ENCODE results near the gene PSORS1C2.
A peak's percentile ranks its signal among the peaks of the same experiment; 100 is the strongest.

The PSORS1C2 gene

DNA sequence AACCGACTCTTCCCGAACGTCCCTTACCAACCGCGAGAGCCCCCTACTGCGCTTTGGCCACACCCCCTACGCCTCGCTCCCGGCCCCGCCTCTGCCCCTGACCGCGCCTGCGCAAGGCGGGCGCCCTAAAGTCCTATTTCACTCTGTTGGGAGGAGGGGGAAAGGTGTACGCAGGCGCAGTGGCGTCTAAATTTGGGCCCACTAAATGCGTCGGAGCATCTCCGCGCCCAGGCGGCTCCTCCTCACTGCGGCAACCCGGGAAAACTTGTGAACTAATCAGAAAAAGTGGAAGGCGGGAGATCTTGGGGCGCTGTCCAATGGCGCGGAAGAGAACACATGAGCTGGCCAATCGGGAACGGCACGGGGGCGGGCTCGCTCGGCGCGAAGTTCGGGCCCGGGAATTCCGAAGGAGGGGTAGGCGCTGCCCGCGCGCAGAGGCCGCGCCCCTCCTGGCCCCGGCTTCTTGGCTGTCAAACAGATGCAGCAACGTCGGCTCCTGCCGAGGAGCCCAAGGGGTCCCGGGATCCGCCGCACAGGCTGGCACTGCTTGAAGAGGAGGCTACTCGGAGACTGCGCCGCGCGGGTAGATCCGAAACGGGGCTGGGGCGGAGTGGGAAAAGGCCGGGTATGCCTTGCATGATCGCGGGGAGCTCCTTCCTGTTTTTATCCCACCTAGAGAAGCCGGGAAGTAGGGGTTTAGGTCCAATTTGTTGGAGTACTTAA is 19.4 kb upstream of the PSORS1C2 start, which contains the start of gene TCF19:
TSS of gene TCF19 (plus strand) at position 450 of the 723 bp plus-strand sequence. CDS start 881 bp downstream, outside the sequence.
- DNase-seq (ENCODE audit: low read depth) = peak; percentile 97
- peak within 1 kb of the TSS; percentile 88 for H3K4me3 ChIP-seq (ENCODE audit: low read depth, low read length)
- TF ChIP-seq, protein P1, sequence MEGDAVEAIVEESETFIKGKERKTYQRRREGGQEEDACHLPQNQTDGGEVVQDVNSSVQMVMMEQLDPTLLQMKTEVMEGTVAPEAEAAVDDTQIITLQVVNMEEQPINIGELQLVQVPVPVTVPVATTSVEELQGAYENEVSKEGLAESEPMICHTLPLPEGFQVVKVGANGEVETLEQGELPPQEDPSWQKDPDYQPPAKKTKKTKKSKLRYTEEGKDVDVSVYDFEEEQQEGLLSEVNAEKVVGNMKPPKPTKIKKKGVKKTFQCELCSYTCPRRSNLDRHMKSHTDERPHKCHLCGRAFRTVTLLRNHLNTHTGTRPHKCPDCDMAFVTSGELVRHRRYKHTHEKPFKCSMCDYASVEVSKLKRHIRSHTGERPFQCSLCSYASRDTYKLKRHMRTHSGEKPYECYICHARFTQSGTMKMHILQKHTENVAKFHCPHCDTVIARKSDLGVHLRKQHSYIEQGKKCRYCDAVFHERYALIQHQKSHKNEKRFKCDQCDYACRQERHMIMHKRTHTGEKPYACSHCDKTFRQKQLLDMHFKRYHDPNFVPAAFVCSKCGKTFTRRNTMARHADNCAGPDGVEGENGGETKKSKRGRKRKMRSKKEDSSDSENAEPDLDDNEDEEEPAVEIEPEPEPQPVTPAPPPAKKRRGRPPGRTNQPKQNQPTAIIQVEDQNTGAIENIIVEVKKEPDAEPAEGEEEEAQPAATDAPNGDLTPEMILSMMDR (IDR thresholded peaks at IDR 0.05; ENCODE audit: control insufficient read depth, extremely low read depth, insufficient read depth) = no peak

DNA sequence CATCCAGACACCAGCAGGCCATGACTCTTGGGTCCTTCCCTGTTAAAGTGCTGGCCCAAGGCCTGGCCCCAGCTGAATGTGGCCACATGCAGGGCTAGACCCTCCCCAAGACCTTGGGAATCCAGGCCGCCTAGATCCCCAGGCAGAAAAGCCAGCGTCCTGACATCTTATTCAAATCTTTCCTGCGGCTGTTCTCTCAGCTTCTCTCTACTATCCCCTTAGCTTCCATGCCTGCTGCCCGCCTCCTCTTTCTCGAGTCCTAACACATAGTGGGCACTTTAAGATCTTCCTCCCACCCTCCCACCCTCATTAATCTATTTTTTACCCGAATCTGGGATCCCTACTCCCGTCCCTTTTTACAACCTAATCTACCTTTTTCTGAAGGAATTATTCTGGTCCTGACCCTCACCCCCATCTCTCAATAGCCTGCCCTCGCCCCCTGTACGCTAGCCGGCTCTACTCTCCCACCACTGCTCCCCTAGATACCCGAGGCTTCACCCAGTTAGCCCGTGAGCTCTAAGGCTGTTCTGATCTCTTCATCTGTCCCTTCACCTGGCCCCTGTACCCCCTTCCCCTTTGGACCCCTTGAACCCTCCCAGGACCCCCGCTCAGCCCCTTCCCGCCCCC is 18.8 kb upstream of the PSORS1C2 start, which contains the start of gene CCHCR1:
TSS of gene CCHCR1 (minus strand) at position 290 of the 627 bp plus-strand sequence. CDS start at position 88, 202 bp downstream.
- H3K4me3 ChIP-seq (ENCODE audit: low read depth, low read length) = peak within 1 kb of the TSS; percentile 88
- TF ChIP-seq, protein P1 (IDR thresholded peaks at IDR 0.05; ENCODE audit: control insufficient read depth, extremely low read depth, insufficient read depth) = no peak
- DNase-seq (ENCODE audit: low read depth) = no peak

DNA sequence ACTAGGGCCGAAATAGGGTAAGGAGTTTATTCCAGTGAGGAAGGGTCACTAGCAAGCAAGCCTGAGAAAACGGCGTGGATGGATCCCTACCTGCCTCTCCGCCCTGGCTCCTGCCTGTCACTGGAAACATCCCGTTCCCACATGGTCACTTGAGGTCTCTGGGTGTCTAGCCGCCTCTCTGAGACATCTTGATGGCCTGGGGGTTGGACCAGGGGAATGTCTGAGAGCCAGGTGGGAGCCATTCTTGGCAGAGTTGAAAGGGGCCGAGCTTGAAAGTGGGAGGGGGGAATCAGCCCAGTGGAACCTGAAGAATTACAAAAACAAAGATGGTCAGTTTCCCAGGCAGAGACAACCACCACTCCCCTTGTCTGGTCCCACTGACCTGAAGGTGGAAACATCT is 17.8 kb upstream of the PSORS1C2 start:
- no peak overlapping the region for H3K4me3 ChIP-seq (ENCODE audit: low read depth, low read length)
- DNase-seq (ENCODE audit: low read depth) = no peak
- TF ChIP-seq, protein P1 (IDR thresholded peaks at IDR 0.05; ENCODE audit: control insufficient read depth, extremely low read depth, insufficient read depth) = no peak

DNA sequence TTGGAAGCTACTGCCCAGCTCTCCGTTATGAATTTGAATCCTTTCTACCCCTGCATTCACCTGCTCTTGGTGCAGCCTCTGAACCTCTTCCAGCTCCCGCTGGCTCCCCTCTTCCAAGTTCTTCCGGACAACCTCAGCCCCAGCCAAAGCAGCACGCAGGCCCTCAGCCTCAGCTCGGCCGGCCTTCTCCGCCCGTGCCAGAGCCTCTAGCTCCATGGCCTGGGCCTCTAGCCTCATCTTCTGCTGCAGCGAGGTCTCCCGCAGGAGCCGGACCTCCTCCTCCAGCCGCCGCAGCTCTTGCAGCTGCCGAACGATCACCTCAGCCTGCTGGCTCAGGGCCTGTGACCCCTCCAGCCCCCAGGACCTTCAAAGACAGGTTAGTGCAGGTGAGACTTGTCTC is 15.6 kb upstream of the PSORS1C2 start:
- no peak overlapping the region for H3K4me3 ChIP-seq (ENCODE audit: low read depth, low read length)
- DNase-seq (ENCODE audit: low read depth) = no peak
- TF ChIP-seq, protein P1 (IDR thresholded peaks at IDR 0.05; ENCODE audit: control insufficient read depth, extremely low read depth, insufficient read depth) = no peak

DNA sequence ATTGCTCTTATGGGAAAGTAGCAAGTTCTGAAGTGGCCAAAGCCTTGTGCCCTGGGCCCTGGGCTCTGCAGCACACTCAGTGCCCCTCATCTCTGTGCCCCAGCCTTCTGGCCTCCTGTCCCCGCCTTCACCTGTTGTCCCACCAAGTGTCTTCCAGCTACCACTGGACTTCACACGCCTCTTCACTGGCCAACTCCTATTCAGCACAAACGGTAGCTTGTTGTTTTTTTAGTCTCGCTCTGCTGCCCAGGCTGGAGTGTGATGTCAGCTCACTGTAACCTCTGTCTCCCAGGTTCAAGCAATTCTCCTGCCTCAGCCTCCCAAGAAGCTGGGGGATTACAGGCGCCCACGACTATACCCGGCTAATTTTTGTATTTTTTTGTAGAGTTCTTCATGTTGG is 13.9 kb upstream of the PSORS1C2 start:
- TF ChIP-seq, protein P1 (IDR thresholded peaks at IDR 0.05; ENCODE audit: control insufficient read depth, extremely low read depth, insufficient read depth) = no peak
- no peak for DNase-seq (ENCODE audit: low read depth)
- H3K4me3 ChIP-seq (ENCODE audit: low read depth, low read length) = no peak overlapping the region

DNA sequence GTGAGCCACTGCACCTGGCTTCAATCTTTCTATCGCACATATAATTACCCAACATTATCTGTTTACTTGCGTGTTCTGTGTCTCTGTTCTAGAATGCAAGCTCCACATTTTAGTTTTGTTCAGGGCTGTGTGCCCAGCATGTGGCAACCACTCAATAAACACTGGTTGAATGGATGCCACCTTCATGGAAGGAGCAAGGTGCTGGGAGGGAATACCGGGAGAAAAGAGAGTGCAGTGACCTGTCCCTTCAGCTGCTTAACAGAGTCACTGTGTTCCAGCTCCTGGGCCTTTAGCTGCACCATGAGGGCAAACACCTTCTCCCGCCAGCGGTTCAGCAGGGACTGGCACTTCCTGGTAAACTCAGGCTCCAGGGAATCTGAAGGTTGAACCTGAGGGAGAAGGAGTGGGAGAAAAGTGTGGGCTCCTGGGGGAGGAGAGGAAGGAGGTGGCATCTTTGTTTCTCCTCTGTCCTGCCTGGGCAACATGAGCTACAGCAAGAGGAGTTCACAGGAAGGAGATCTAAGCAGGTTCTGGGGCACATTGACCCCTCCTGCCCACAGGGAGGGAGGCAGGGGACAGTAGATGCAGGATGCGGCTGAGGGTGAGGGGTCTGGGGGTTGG is 11.1 kb upstream of the PSORS1C2 start:
- TF ChIP-seq, protein P1 (IDR thresholded peaks at IDR 0.05; ENCODE audit: control insufficient read depth, extremely low read depth, insufficient read depth) = no peak
- H3K4me3 ChIP-seq (ENCODE audit: low read depth, low read length) = no peak overlapping the region
- peak; percentile 50 for DNase-seq (ENCODE audit: low read depth)

Data from LNCaP clone FGC (cell line).